HG03575 (cell line): ENCODE results near the gene NME7.
"Not testable (repeated sequence)": the region's sequence is repeated elsewhere in the genome, so short reads cannot be mapped to it uniquely, and the experiment has no call there.

Experiments
- ATAC-seq: cut with Tn5 transposase; IDR thresholded peaks from one replicate; pipeline ENCODE4 v1.9.1; 2021; ENCODE audit not compliant: unreplicated experiment, insufficient number of reproducible peaks, low FRiP score; ENCODE audit errors: extremely low read depth

Gene NME7

GRCh38 chr1:169143984-169144383, 223.6 kb downstream of the NME7 start:
- no peak for ATAC-seq

- ATAC-seq, result no peak
These were observed 224.3 kb downstream of the NME7 start for GRCh38 chr1:169143346-169143745.

GRCh38 chr1:169142129-169142528, 225.5 kb downstream of the NME7 start:
- ATAC-seq, result no peak

GRCh38 chr1:169141356-169141755, 226.2 kb downstream of the NME7 start:
- ATAC-seq, result no peak

- ATAC-seq, result peak; percentile 90
These were observed 228.5 kb downstream of the NME7 start for GRCh38 chr1:169138866-169139670.

- ATAC-seq, result no peak
These were observed 230.2 kb downstream of the NME7 start for GRCh38 chr1:169137357-169137756.

- no peak for ATAC-seq
These were observed 233.6 kb downstream of the NME7 start for GRCh38 chr1:169133801-169134502.

GRCh38 chr1:169133228-169133576, 234.4 kb downstream of the NME7 start:
- no peak for ATAC-seq

GRCh38 chr1:169132512-169133227, 234.9 kb downstream of the NME7 start:
- no peak for ATAC-seq

GRCh38 chr1:169130683-169131082, 236.9 kb downstream of the NME7 start:
- no peak for ATAC-seq

GRCh38 chr1:169129109-169129784, 238.3 kb downstream of the NME7 start:
- no peak for ATAC-seq

- ATAC-seq, result no peak
These were observed 239.0 kb downstream of the NME7 start for GRCh38 chr1:169128562-169128961.

- ATAC-seq, result no peak
These were observed 240.3 kb downstream of the NME7 start for GRCh38 chr1:169127305-169127704.

GRCh38 chr1:169126335-169126734, 241.3 kb downstream of the NME7 start:
- ATAC-seq, result no peak

GRCh38 chr1:169125597-169125996, 242.0 kb downstream of the NME7 start:
- ATAC-seq, result not testable (repeated sequence)

- no peak for ATAC-seq
These were observed 243.1 kb downstream of the NME7 start for GRCh38 chr1:169124459-169124858.

- ATAC-seq, result no peak
These were observed 244.6 kb downstream of the NME7 start for GRCh38 chr1:169122976-169123375.

GRCh38 chr1:169121146-169121923, 246.3 kb downstream of the NME7 start:
- no peak for ATAC-seq

- ATAC-seq, result no peak
These were observed 247.5 kb downstream of the NME7 start for GRCh38 chr1:169120066-169120465.
